Activated CD8-positive, alpha-beta memory T cell treated with anti-CD3 and anti-CD28 coated beads for 4 hours (primary cell): ENCODE measurements around the gene IRF2.
"Not testable (repeated sequence)": the region's sequence is repeated elsewhere in the genome, so short reads cannot be mapped to it uniquely, and the experiment has no call there.

Source experiments
- DNase-seq, 2 donors: peaks; one replicate each; pipeline ENCODE4 v3.0.0-alpha.2; 2020; ENCODE audit warnings: low read depth in 2 of 2

IRF2 gene

GRCh38 chr4:184389978-184390900 lies 84.1 kb downstream of the IRF2 start:
- DNase-seq, result no peak

- no peak for DNase-seq
These were observed 86.2 kb downstream of the IRF2 start for GRCh38 chr4:184388106-184388505.

- DNase-seq, result no peak
These were observed 87.0 kb downstream of the IRF2 start for GRCh38 chr4:184387351-184387750.

- DNase-seq, result no peak
These were observed 88.0 kb downstream of the IRF2 start for GRCh38 chr4:184386271-184386781.

GRCh38 chr4:184385705-184386141 lies 88.6 kb downstream of the IRF2 start:
- no peak for DNase-seq

GRCh38 chr4:184384810-184385557 lies 89.4 kb downstream of the IRF2 start:
- DNase-seq, result no peak

DNA sequence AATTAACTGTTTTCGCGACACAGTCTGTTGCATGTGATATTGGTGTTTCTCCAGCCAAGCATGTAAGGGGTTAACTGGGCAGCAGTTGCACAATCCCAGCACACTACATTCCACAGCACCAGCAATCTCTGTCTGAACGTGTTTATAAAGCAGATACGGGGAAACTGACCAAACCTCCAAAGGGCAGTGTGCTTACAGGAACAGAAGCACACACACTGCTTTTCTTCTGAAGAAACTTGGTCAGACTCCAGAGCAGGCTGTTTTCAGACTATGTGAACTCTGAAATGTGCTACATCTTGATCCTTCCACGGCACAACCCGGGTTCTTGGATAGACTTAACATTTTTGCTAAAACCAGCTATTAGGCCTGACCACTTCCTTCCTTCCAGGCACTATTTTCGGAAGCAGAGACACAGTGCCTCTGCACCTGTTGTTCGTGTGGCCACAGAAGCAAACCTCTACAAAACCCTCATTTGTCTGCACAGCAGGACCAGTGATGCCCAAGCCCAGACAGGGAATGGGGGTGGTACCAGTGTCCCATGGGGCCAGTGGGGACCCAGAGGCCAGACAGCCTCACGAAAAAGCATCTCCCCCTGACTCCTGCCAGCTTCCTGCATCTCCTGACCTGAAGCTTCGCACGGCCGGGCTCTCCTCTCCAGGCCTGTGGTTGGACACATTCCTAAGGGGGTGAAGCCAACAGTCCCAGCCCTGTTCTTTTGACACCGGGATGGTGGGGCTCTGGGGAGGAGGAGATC lies 90.1 kb downstream of the IRF2 start:
- no peak for DNase-seq

DNA sequence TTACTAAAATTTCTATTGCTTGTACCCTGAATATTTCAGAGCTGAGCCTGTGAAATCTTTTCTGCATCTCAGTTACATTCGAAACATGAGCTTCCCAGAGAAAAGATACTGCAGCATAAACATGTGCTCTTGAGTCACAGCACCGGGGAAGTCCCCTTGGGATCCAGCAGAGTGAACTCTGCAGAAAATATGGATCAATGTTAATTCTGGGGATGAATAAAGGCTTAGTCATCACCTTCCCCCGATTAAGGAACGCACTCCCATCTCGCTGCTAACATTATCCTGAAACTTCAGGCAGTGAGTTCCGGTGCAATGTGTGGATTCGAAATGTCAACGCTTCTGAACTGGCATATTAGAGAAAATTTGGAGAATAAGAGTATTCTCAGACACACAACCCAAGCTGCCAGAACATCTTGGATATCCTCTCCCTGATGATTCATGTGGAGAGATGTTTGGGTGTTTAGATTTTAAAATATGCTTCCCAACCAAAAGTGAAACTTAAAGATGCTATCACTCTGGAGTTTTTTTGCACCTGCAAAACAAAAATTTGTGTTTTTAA lies 90.8 kb downstream of the IRF2 start:
- DNase-seq, result no peak

GRCh38 chr4:184382189-184382846 lies 92.0 kb downstream of the IRF2 start:
- DNase-seq, result no peak

DNA sequence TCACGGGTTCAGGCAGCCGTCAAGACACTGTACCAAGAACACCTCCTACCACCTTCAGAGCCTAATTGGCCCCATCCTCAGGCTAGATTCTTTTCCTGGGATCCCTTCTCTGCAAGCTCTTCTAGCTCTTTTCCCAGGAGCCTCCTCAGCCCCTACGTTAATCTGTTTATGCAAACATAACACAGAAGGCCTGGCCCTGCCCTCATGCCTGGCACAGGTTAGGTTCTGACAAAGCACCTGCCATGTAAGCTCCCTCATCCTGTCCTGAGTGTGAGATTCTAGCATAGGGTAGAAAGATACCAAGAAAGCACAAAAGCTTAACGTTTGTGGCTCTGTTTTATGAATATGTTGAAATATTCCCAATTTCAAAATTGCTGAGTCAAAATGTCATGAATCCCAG lies 93.6 kb downstream of the IRF2 start:
- DNase-seq, result no peak

- DNase-seq, result not testable (repeated sequence)
These were observed 94.1 kb downstream of the IRF2 start for GRCh38 chr4:184380214-184380613.

- no peak for DNase-seq
These were observed 97.4 kb downstream of the IRF2 start for GRCh38 chr4:184376923-184377322.

DNA sequence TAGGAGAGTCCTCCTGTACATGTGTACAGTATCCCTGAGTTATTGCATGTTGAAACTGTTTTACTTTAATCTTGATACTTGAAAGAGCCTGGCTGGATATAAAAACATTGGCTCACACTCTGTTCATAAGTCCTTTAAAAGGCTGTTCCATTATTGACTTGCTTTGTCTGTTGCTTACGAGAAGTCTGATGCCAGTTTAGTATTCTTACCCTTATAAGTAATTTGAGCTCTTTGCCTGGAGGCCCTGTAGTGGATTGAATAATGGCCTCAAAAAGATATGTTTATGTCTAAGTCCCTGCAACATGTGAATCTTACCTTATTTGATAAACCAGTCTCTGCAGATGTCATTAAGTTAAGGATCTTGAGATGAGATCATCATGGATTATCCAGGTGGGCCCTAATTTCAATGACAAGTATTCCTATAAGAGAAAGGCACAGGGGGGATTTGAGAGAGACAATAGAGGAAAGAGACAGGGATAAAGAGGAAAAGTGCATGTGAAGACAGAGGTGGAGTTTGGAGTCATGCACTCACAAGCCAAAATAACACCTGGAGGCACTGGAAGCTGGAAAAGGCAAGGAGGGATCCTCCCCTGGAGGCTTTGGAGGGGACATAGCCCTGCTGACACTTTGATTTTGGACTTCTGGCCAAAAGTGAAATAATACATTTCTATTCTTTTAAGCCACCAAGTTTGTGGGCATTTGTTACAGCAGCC lies 98.1 kb downstream of the IRF2 start:
- no peak for DNase-seq

- not testable (repeated sequence) for DNase-seq
These were observed 98.7 kb downstream of the IRF2 start for GRCh38 chr4:184375623-184376022.

GRCh38 chr4:184375027-184375426 lies 99.3 kb downstream of the IRF2 start:
- DNase-seq, result no peak

GRCh38 chr4:184373886-184374405 lies 100.4 kb downstream of the IRF2 start:
- no peak for DNase-seq

DNA sequence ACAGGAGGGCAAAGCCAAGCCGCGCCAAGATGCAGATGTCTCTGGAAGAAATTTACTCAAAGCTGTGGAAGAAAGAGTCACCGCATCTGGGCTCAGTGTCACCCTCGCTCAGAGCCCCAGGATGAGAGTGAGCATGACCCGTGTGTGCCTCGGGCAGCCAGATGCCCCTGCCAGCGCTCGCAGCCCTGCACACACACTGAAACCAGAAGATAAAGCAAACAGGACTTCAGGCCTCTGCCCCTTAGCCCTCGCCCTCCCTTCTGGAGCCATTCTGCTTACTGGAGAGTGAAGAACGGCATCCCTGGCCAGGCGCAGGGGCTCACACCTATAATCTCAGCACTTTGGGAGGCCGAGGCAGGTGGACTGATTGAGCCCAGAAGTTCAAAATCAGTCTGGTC lies 103.0 kb downstream of the IRF2 start:
- DNase-seq, result no peak

GRCh38 chr4:184370711-184371389 lies 103.5 kb downstream of the IRF2 start:
- DNase-seq, result no peak

DNA sequence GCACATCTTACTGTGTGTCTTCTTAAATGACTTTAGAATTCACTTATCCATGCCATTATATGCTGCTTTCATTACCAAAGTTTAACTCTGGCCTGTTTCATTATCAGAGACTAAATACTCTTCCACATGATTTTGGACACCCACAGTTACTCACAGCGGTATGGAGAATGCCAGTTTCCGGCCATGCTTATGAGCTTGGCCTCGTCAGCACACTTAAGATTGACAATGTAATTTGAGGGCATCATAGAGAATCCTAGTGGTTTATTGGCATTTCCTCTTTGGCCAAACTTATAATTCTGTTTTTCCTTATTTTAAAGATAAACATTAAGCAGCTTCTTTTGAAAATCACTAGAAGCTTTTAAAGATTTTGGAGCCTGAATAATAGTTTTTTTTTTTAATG lies 104.5 kb downstream of the IRF2 start:
- DNase-seq, result no peak

DNA sequence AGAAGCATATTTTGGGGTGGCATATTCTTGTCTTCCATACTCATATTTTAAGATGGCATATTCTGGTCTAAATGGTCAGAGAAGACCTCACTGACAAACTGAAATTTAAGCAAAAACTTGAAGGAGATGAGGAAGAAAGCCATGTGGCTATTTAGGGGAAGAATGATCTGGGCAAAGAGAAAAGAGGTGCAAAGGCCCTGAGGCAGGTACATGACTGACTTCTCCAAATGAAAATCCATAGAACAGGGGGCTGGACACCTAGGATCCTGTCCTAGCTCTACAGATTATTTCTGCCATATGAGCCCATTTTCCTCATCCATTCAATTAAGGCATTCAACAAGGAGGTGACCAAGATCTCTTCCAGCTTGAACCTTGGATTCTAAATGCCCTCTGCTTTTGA lies 105.6 kb downstream of the IRF2 start:
- DNase-seq, result no peak
